Measurements from ENCODE around the gene ENDOD1.
"Not testable (repeated sequence)": the region's sequence is repeated elsewhere in the genome, so short reads cannot be mapped to it uniquely, and the experiment has no call there.

Gene ENDOD1

DNA sequence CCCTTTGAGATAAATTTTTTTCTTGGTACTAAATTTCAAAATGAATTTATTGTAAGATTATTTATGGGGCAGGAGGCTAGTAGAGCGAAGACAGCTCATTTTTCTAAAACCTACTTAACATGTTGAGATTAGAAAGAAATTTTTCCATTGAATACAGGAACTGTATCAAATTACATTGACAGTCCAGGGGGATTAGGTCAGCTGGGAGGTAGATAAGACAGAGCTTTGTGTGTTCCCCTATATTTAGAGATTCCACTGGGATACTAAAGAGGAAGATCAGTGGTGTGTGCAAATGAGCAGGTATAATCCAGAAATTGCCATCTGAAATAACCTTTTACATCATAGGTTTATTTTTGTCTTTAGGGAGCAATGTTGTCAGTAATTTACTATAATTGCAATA lies 32.1 kb downstream of the ENDOD1 start:
- ATAC-seq (replicated peaks): no peak
- H3K27ac Mint-ChIP-seq: peak overlapping the region in 1 of 2 donors; percentile 38

DNA sequence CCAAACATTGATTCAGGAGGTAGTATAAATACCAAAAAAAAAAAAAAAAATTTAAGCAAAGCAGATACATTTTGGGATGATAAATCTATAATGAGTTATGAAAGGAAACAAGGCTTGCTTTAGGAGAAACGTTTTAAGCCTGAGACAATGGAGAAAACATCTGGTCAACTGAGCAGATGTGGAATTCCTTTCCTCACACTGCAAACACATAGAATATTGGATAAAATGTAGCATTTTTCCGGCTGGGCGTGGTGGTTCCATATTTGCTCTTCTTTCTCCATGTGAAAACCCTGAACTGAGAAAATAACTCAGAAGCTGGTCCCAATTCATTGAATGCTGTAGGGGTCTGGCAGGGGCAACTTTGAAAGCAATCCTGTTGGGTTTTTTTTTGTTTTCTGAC lies 33.9 kb downstream of the ENDOD1 start:
- Mint-ChIP-seq H3K27ac (no peak overlapping the region), H3K4me1 (ENCODE audit: low read depth in 2 of 2) (peaks cover 5 to 13% of the 10 kb centered on the region in 2 donors), H3K4me3 (no peak overlapping the region), H3K27me3 (no peaks in the 10 kb centered on the region), H3K9me3 (no peaks in the 10 kb centered on the region), H3K36me3 (ENCODE audit: insufficient read depth) (no peaks in the 10 kb centered on the region)
- DNase-seq (no peak), ATAC-seq (replicated peaks) (no peak)

More for the DNA sequence above, 32.1 kb downstream of the ENDOD1 start:
- H3K4me3 Mint-ChIP-seq: no peak overlapping the region
- no peaks in the 10 kb centered on the region for H3K36me3 Mint-ChIP-seq (ENCODE audit: insufficient read depth)
- H3K9me3 Mint-ChIP-seq: no peaks in the 10 kb centered on the region
- no peaks in the 10 kb centered on the region for H3K27me3 Mint-ChIP-seq
- H3K4me1 Mint-ChIP-seq (ENCODE audit: low read depth in 2 of 2): peaks cover 5 to 23% of the 10 kb centered on the region in 2 donors
- DNase-seq: no peak

GRCh38 chr11:95128602-95129001 lies 39.0 kb downstream of the ENDOD1 start:
- Mint-ChIP-seq H3K27me3 (no peaks in the 10 kb centered on the region), H3K4me1 (ENCODE audit: low read depth in 2 of 2) (peaks cover 0 to 4% of the 10 kb centered on the region in 2 donors), H3K36me3 (ENCODE audit: insufficient read depth) (peaks cover 4% of the 10 kb centered on the region), H3K9me3 (no peaks in the 10 kb centered on the region), H3K27ac (no peak overlapping the region), H3K4me3 (no peak overlapping the region)
- no peak for ATAC-seq (replicated peaks)
- no peak for DNase-seq

DNA sequence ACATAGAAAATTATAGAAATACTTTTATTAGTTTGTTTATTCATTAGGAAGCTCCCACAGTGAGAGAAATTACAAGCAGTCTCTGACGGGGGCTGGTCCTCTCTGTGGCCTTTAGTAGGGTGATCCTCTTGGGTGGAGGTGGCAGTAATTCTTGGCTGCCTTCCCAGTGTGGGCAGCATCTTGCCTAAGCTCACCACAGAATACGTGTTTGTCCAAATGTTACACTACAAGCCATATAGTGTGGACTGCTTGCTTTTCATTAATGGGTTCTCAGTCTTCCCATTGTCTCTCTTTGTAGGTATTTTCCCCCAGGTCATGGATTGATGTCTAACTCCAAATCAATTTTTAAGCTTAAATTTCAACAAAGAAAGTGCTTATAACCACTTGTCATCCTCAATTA lies 43.3 kb downstream of the ENDOD1 start:
- DNase-seq (no peak), ATAC-seq (replicated peaks) (no peak)
- Mint-ChIP-seq H3K36me3 (ENCODE audit: insufficient read depth) (peaks cover 4% of the 10 kb centered on the region), H3K27ac (peak overlapping the region in 1 of 2 donors; percentile 0), H3K4me3 (no peak overlapping the region), H3K4me1 (ENCODE audit: low read depth in 2 of 2) (peaks cover 0 to 4% of the 10 kb centered on the region in 2 donors), H3K27me3 (no peaks in the 10 kb centered on the region), H3K9me3 (no peaks in the 10 kb centered on the region)

DNA sequence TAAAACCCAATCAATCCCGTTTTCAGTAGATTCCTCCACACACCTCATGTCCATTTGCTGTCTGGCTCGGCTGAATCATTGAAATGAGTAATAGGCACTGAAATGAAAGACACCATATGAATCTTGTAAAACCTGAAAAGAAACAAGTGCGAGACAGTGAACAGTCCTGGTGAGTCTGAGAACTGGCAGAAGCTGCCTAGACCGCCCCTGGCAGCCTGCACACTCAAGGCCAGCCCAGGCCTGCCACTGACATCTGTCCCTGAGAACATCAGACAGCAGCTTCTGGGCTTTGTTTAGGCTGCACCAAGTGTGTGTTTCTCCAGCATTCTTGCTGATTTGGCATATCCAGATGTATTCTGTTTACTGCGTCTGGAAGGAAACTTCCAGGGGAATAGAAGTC lies 44.8 kb downstream of the ENDOD1 start:
- H3K27ac Mint-ChIP-seq: no peak overlapping the region
- ATAC-seq (replicated peaks): no peak
- H3K4me1 Mint-ChIP-seq (ENCODE audit: low read depth in 2 of 2): peaks cover 0 to 4% of the 10 kb centered on the region in 2 donors
- DNase-seq: no peak
- H3K27me3 Mint-ChIP-seq: no peaks in the 10 kb centered on the region
- peaks cover 4% of the 10 kb centered on the region for H3K36me3 Mint-ChIP-seq (ENCODE audit: insufficient read depth)
- H3K4me3 Mint-ChIP-seq: no peak overlapping the region
- no peaks in the 10 kb centered on the region for H3K9me3 Mint-ChIP-seq

DNA sequence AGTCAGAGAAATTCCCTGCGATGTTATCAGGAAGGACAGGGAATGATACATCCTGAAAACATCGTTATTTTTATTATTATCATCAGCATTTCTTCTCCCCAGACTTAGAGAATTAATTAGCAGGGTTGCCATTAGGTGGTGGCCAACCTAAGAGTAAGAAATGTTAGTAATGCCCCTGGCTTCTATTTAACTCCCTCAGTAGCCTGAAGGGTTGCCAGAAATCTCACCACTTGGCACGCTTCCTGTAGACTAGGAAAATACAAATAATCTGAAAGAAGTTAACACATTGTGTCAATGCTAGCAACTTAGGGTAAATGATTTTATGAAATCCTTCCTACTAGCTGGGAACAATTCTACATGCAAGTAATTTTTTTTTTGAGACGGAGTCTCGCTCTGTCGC lies 45.5 kb downstream of the ENDOD1 start:
- Mint-ChIP-seq H3K27me3 (peaks cover 0 to 2% of the 10 kb centered on the region in 2 donors), H3K4me3 (no peak overlapping the region), H3K36me3 (ENCODE audit: insufficient read depth) (peaks cover under 1% of the 10 kb centered on the region), H3K4me1 (ENCODE audit: low read depth in 2 of 2) (peaks cover 0 to 4% of the 10 kb centered on the region in 2 donors), H3K27ac (no peak overlapping the region), H3K9me3 (no peaks in the 10 kb centered on the region)
- ATAC-seq (replicated peaks) (no peak), DNase-seq (no peak)

DNA sequence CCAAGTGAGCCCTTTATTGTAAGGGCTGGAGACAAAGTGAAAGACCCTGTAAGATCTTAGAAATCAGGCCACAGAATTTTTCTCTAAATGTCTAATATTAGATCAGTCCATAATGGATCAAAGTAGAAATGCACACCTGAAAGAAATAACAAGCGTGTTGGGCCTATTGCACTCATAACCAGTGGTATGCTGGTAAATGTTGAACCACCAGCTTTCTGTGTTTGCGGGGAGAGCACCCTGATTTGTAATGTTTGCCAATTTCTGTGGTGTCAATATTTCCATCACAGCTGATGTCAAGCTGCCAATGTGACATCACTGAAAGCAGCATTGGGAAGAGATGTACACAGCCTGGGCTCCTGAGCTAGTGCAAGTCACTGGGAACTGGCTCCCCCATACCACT lies 46.2 kb downstream of the ENDOD1 start:
- DNase-seq: no peak
- H3K4me1 Mint-ChIP-seq (ENCODE audit: low read depth in 2 of 2): peaks cover 0 to 4% of the 10 kb centered on the region in 2 donors
- H3K4me3 Mint-ChIP-seq: no peak overlapping the region
- no peaks in the 10 kb centered on the region for H3K36me3 Mint-ChIP-seq (ENCODE audit: insufficient read depth)
- H3K9me3 Mint-ChIP-seq: no peaks in the 10 kb centered on the region
- peaks cover 0 to 9% of the 10 kb centered on the region in 2 donors for H3K27me3 Mint-ChIP-seq
- no peak for ATAC-seq (replicated peaks)
- H3K27ac Mint-ChIP-seq: no peak overlapping the region

GRCh38 chr11:95136747-95137146 lies 47.1 kb downstream of the ENDOD1 start:
- not testable (repeated sequence) for H3K4me1 Mint-ChIP-seq (ENCODE audit: low read depth in 2 of 2); DNase-seq
- peaks cover 0 to 12% of the 10 kb centered on the region in 2 donors for H3K27me3 Mint-ChIP-seq

GRCh38 chr11:95137299-95137698 lies 47.7 kb downstream of the ENDOD1 start:
- H3K9me3 Mint-ChIP-seq: no peaks in the 10 kb centered on the region
- peaks cover 0 to 17% of the 10 kb centered on the region in 2 donors for H3K27me3 Mint-ChIP-seq
- peaks cover 0 to 3% of the 10 kb centered on the region in 2 donors for H3K4me1 Mint-ChIP-seq (ENCODE audit: low read depth in 2 of 2)
- no peaks in the 10 kb centered on the region for H3K36me3 Mint-ChIP-seq (ENCODE audit: insufficient read depth)
- ATAC-seq (replicated peaks) (no peak), DNase-seq (no peak)
- H3K27ac Mint-ChIP-seq: no peak overlapping the region
- no peak overlapping the region for H3K4me3 Mint-ChIP-seq

More at GRCh38 chr11:95136747-95137146, 47.1 kb downstream of the ENDOD1 start:
- H3K27ac Mint-ChIP-seq; H3K9me3 Mint-ChIP-seq; H3K4me3 Mint-ChIP-seq; ATAC-seq (replicated peaks); H3K36me3 Mint-ChIP-seq (ENCODE audit: insufficient read depth): not testable (repeated sequence)

- DNase-seq: no peak
- ATAC-seq (replicated peaks): no peak
- Mint-ChIP-seq H3K27me3 (peaks cover 0 to 28% of the 10 kb centered on the region in 2 donors), H3K4me1 (ENCODE audit: low read depth in 2 of 2) (no peaks in the 10 kb centered on the region), H3K9me3 (no peaks in the 10 kb centered on the region), H3K36me3 (ENCODE audit: insufficient read depth) (no peaks in the 10 kb centered on the region), H3K4me3 (no peak overlapping the region), H3K27ac (no peak overlapping the region)
Observed at GRCh38 chr11:95138448-95138847, 48.8 kb downstream of the ENDOD1 start.

DNA sequence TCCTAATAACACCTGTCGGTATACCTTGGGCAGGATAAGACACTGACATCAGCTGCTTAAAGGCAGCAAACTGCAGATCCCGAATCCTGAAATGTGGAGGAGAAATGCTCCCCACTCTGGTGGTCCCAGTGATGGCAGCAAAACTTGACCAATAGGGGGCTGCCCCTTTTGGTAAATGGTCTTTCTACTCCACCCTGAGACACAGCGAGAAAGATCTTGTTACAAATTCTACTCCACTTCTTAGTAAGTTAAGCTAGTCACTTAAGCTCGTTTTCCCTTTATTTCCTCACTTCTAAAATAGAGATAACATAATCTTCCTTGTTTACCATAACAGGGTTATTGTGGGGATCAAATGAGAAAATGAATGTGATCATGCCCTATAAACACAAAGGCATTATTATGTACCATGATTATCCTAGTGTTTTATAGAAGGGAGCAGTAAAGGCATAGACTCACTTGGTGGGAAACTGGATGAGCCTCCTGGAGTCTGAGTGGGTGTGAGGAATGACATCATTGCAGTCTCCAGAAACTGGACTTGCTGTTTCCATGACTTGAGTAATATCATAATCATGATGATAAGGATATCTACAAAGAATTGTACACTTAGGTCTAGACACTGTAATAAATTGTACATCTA lies 50.9 kb downstream of the ENDOD1 start:
- Mint-ChIP-seq H3K27me3 (peaks cover 16 to 49% of the 10 kb centered on the region in 2 donors), H3K4me1 (ENCODE audit: low read depth in 2 of 2) (no peaks in the 10 kb centered on the region), H3K4me3 (no peak overlapping the region), H3K9me3 (no peaks in the 10 kb centered on the region), H3K27ac (no peak overlapping the region), H3K36me3 (ENCODE audit: insufficient read depth) (no peaks in the 10 kb centered on the region)
- ATAC-seq (replicated peaks): no peak
- no peak for DNase-seq

DNA sequence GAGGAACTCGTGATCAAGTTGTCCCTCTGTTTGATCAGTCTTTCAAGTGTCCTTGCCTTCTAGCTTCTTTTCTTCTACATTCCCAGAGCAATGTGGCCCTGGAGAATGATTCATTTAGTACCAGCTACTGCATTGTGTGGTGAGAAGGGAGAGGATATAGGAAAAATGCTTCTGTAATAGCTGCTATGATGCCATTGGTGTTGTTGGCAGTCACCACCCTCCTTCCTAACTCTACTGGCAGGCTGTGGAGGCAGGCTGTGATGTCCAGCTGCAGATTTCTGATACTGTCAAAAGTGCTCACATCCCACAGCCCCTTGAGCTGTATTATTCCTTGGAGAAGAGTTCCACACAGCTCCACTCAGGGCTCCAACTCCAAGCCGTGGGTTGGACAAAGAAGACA lies 52.8 kb downstream of the ENDOD1 start:
- no peak overlapping the region for H3K27ac Mint-ChIP-seq
- no peaks in the 10 kb centered on the region for H3K36me3 Mint-ChIP-seq (ENCODE audit: insufficient read depth)
- H3K9me3 Mint-ChIP-seq: no peaks in the 10 kb centered on the region
- peaks cover 24 to 61% of the 10 kb centered on the region in 2 donors for H3K27me3 Mint-ChIP-seq
- no peak for ATAC-seq (replicated peaks)
- H3K4me1 Mint-ChIP-seq (ENCODE audit: low read depth in 2 of 2): no peaks in the 10 kb centered on the region
- no peak for DNase-seq
- no peak overlapping the region for H3K4me3 Mint-ChIP-seq

DNA sequence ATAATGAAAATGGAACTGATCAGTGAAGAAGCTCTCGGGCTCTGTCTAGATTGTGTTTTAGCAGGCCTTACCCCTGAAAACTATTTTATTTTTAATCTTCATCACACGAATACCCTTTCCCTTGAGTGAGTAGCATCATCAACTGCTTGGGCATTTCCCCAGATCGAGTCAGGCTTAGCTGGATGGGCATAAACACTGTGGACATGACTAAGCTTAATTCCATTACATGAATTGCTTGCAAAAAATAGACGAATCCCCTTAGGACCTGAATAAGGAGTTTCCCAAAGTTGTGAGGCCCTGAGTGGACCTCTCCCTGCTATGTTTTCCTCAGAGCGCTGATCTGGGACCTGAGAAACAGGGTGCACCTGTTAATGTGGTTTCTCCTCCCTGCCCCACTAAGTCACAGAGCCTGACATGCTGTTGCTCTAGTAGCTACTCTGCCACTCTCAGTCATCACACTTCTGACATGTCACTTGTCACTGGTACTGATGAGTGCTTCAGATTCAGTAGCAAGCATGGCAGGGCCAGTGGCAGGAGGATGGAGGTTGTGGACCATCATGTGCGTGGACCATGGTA lies 53.5 kb downstream of the ENDOD1 start:
- no peak overlapping the region for H3K27ac Mint-ChIP-seq
- ATAC-seq (replicated peaks): no peak
- no peak overlapping the region for H3K4me3 Mint-ChIP-seq

More for the DNA sequence above, 53.5 kb downstream of the ENDOD1 start:
- H3K4me1 Mint-ChIP-seq (ENCODE audit: low read depth in 2 of 2): no peaks in the 10 kb centered on the region
- no peak for DNase-seq
- peaks cover 24 to 61% of the 10 kb centered on the region in 2 donors for H3K27me3 Mint-ChIP-seq
- H3K9me3 Mint-ChIP-seq: no peaks in the 10 kb centered on the region
- no peaks in the 10 kb centered on the region for H3K36me3 Mint-ChIP-seq (ENCODE audit: insufficient read depth)

Data from effector memory CD8-positive, alpha-beta T cell (primary cell).